Measurements from ENCODE around the gene PCYOX1L.
A peak's percentile ranks its signal among the peaks of the same experiment; 100 is the strongest.

Gene PCYOX1L

DNA sequence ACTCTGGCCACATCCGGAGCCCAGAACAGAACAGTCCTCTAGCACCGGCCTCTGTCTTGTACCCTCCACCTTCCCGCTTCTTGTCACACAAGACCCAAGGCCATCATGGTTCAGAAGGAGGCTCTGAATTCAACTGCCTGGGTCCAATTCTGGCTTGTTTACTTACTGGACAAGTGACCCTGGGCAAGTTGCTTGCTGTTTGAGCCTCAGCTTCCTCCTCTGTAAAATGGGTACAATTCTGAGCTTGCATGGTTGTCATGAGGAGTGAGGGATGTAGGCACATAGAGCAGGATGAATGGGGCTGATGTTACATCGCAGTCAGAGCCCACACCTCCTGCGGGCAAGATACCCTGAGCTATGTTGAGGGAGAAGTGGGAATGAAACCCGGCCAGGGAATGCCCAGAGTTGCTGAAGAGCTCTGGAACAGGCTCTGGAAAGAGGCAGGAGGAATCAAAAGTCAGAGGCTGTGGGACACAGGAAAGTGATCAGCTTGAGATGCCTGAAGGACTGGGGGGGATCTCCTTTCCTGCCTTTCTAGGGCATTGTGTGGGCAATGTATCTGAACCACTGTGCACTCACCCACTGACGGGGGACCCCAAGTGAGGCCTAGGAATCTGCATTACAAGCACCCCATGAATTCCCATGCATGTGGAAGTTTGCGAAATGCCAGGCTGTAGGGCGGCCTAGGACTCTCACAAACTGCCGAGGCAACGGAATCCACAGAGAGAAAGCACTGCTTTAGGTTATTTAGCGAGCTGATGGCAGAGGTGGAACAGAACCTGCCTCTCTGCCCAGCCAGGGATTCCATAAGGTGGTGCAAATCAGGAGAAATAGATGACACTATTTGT lies 50.6 kb downstream of the PCYOX1L start:
- no peak for DNase-seq

- peak; percentile 12 for DNase-seq
These were observed 51.6 kb downstream of the PCYOX1L start for GRCh38 chr5:149409268-149409948.

DNA sequence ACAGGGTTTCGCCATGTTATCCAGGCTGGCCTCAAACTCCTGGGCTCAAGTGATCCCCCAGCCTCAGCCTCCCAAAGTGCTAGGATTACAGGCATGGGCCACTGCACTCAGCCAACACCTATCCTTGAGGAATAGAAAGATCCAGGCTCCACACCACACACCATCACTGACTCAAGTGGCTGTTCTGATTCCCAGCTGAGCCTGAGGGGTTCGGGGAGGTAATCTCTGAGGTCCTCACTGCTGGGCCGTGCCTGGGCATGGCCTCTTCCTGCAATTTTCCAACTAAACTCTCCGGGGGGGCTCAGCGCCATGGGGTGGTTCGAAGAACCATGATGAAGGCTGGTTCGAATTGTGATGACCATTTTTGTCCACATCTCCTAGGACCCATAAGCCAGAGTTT lies 52.2 kb downstream of the PCYOX1L start:
- DNase-seq, result no peak

- DNase-seq, result no peak
These were observed 53.0 kb downstream of the PCYOX1L start for GRCh38 chr5:149410721-149411432.

- no peak for DNase-seq
These were observed 54.1 kb downstream of the PCYOX1L start for GRCh38 chr5:149411738-149412519.

DNA sequence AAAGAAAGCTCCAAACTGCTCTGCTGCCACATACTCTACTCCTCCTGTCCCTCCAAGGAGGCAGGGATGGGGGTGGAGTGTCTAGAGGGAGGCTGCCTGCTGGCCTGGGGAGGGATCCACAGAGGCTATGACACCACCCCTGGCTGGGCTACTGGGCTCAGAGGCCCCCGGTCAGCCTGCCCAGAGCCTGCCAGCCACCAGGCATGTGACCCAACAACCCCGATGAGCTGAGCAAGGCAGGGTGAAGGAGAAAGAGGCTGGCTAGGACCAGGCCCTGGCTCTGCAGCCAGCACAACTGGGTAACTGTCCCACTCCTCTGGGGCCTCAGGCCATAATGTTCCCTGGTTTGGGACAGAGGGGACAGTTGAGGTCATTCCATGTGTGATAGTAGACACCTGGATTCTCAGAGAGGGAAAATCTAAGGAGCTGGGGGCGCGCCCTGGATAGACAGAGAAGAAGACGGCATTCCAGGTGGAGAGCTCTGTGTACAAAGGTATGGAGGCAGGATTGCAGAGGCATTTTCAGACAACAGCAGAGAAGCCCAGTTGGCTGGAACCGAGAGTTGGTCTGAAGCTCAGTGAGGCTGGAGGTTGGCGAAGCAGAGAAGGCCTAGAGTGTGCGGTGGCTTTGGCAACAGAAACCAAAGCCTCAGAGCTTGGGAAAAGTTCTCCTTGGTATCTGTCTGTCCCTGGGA lies 55.1 kb downstream of the PCYOX1L start:
- DNase-seq, result no peak

DNA sequence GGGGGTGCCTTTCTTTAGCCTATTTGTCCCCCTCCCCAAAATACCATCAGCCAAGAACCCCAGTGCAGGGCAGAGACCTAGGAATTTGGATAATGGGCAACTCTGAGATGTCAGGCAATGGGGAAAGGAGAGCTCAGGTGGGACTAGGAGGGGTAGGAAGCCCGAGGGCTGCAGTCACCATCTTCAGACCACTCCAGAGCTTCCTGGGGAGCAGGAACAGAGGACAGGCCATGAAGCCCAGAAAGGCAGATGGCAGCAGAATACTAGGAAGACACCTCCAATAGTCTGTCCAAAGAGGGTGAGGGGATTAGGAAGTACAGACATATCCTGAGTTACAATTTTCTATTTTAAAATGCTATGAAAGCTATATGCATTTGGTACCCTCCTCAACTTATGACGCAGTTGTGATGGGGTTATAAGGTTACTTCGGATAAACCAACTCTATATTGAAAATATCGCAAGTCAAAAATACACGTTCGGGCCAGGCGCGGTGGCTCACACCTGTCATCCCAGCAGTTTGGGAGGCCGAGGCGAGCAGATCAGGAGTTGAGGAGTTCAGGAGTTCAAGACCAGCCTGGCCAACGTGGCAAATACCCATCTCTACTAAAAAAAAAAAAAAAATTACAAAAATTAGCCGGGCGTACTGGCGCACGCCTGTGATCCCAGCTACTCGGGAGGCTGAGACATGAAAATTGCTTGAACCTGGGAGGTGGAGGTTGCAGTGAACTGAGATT lies 55.8 kb downstream of the PCYOX1L start:
- no peak for DNase-seq

DNA sequence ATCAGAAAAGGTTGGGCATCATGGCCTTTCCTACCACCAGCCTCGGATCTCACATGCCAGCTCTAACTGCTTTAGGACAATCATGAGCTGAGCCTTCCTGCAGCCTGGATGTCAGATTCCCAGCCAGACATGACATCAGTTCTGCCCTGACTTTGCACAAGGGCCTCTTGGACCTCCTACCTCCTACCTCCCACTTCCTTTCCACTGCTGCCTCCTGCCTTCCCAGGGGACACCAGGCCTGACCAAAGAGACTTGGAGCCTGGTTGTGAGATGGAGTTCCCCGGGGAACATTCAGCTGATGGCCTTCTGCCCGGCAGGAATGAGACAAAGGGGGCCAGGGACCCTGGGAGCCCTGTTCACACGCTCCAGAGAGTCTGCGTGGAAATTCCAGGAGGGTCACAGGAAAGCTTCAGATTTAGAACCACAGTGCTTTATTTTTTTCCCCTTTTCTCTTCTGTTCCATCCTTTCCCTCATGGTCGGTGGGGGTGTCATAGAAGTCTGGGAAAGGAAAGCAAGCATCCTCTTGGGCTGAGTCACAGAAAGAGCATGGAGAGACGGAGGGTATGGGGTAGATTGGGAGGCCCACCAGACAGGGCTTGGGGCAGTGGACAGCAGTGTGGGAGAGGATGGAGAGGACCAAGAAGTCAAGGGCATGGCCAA lies 56.7 kb downstream of the PCYOX1L start:
- DNase-seq, result peak; percentile 13

GRCh38 chr5:149415066-149415967 lies 57.5 kb downstream of the PCYOX1L start:
- DNase-seq, result no peak

DNA sequence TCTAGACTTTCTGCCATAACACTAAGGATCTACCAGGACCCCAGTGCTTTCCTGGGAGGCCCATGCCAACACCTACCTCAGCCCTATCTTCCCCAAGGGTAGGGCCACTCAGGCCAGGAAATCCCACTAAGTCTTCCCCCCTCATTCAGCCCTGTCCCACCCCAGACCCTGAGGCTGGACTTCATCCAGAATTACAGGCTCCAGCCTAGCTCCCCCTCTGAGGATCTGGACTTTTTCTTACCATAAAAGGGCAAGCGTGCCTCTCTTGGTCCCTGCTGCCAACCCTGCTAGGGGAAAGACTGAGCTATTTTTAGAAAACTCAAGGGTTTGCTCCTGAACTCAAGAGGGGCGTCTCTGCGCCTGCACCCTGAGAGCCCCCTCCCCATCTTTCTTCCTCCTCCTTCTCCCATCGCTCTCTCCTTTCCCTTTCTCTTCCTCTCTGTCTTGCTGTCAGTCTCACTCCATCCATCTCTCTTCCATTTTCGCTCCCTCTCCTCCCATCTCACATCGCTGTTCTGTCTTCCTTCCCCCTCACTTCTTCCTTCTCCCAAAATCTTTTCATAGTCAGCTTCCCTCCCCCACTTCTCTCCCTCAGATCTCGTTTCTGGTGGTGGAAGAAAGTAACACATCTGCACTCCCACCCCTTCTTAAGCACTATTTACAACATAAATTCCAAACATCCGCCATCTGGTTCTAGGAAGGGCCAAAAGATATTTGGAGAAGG lies 59.3 kb downstream of the PCYOX1L start:
- no peak for DNase-seq

GRCh38 chr5:149417711-149418368 lies 60.0 kb downstream of the PCYOX1L start:
- DNase-seq, result no peak

DNA sequence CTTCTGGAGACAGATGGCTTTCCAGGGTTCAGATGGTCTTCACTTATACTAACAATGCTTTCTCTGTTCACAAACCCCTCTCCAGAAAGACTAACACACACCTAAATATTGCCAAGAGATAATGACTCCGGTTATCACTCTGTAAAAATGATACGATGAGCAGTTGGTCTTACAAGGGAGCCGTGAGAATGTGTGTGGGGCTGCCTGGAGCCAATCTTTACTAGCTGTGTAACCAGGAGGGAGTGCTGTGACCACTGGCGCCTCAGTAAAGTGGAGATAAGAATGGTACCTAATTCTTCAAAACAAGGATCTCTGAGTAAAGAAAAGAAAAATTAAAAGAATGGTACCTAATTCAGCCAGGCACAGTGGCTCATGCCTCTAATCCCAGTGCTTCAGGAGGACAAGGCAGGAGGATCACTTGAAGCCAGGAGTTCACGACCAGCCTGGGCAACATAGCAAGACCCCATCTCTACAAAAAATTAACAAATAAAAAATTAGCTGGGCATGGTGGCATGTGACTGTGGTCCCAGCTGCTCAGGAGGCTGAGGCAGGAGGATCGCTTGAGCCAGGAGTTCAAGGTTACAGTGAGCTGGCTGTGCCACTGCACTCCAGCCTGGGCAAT lies 61.2 kb downstream of the PCYOX1L start:
- DNase-seq, result no peak
